Lower leg skin (tissue), 4 donors: ENCODE results near the gene SNX19. TPM values are rescaled to one million over a fixed set of nuclear protein-coding genes. Genes with fewer than 3 reads are reported as not detected.
A peak's percentile ranks its signal among the peaks of the same experiment; 100 is the strongest.
"Not testable (repeated sequence)": the region's sequence is repeated elsewhere in the genome, so short reads cannot be mapped to it uniquely, and the experiment has no call there.

Experiments
- DNase-seq, 2 donors: peaks; one replicate each; pipeline ENCODE4 v3.0.0-alpha.2; 2019; ENCODE audit warnings: low spot score in 2 of 2
- H3K4me3 ChIP-seq: fragments of 200-600 bp; sonication (generic); 2 replicates; pipeline ENCODE4 v1.5.1; 2017; ENCODE audit warnings: mild to moderate bottlenecking, low read depth; ENCODE audit not compliant: poor library complexity, severe bottlenecking
- POLR2A ChIP-seq, 2 donors: fragments of 450-650 bp; IDR thresholded peaks; one replicate each; pipeline ENCODE4 v1.6.1; 2016 to 2017; ENCODE audit warnings: antibody characterized with exemption in 2 of 2, mild to moderate bottlenecking in 1 of 2, moderate library complexity in 1 of 2
- WGBS, 2 donors: methylation state at CpG; one replicate each; pipeline ENCODE4 v1.1.5; 2018; 5-methylcytosine and 5-hydroxymethylcytosine counted together
- intact Hi-C: fragments of 100-400 bp; cut with DNase I; formaldehyde crosslinking; loops from one replicate; pipeline ENCODE4 v1.15.0; 2023; ENCODE audit warnings: low total_unique reads
- total RNA-seq, 4 donors: library from RNA; depleted of rRNA; stranded (reverse); fragments of >200 nt; gene quantifications; one replicate each; pipeline ENCODE4 v1.1.0, GENCODE V29; 2016
- TF ChIP-seq, protein P1 (sequence below), 3 donors: fragments of 450-650 bp; IDR thresholded peaks; one replicate each; pipeline ENCODE4 v1.5.1; 2016; ENCODE audit warnings: antibody characterized with exemption in 3 of 3, mild to moderate bottlenecking in 3 of 3, moderate library complexity in 2 of 3

SNX19 gene
- total RNA-seq, 4 donors from 2014 or later: 50.0 to 77.2 (median 60.5) TPM

DNA sequence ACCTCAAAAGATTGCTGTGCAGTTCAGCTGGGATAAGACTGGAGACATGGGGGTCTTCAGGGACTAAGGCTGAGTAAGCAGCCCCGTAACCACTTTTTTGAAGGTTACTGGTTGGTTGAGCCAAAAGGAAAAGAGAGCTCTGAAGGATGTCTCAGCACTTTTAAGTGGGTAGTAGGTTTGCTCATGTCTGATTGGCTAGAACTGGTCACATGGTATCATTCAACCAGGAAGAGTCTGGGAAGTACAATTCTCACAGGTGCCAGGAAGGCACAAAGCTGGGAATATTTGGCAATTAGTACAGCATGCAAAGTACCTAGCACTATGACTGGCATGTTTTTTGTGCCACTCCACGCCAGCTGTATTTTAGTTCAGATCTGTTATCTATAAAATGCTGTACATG, 58.1 kb downstream of the SNX19 start:
- no peak for TF ChIP-seq POLR2A (IDR thresholded peaks at IDR 0.05)
- TF ChIP-seq, protein P1, sequence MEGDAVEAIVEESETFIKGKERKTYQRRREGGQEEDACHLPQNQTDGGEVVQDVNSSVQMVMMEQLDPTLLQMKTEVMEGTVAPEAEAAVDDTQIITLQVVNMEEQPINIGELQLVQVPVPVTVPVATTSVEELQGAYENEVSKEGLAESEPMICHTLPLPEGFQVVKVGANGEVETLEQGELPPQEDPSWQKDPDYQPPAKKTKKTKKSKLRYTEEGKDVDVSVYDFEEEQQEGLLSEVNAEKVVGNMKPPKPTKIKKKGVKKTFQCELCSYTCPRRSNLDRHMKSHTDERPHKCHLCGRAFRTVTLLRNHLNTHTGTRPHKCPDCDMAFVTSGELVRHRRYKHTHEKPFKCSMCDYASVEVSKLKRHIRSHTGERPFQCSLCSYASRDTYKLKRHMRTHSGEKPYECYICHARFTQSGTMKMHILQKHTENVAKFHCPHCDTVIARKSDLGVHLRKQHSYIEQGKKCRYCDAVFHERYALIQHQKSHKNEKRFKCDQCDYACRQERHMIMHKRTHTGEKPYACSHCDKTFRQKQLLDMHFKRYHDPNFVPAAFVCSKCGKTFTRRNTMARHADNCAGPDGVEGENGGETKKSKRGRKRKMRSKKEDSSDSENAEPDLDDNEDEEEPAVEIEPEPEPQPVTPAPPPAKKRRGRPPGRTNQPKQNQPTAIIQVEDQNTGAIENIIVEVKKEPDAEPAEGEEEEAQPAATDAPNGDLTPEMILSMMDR (IDR thresholded peaks at IDR 0.05): no peak
- H3K4me3 ChIP-seq: no peak overlapping the region
- 78 to 83% methylated on average over 2 of the region's 2 CpGs for WGBS, 2 donors
- no peak for DNase-seq
- intact Hi-C loops: no loop called here

DNA sequence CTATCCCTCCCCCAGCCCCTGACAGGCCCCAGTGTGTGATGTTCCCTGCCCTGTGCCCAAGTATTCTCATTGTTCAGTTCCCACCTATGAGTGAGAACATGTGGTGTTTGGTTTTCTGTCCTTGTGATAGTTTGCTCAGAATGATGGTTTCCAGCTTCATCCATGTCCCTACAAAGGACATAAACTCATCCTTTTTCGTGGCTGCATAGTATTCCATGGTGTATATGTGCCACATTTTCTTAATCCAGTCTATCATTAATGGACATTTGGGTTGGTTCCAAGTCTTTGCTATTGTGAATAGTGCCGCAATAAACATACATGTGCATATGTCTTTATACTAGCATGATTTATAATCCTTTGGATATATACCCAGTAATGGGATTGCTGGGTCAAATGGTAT, 60.6 kb downstream of the SNX19 start:
- DNase-seq, intact Hi-C loops: not testable (repeated sequence)
- 70 to 92% methylated on average over 2 of the region's 2 CpGs for WGBS, 2 donors

DNA sequence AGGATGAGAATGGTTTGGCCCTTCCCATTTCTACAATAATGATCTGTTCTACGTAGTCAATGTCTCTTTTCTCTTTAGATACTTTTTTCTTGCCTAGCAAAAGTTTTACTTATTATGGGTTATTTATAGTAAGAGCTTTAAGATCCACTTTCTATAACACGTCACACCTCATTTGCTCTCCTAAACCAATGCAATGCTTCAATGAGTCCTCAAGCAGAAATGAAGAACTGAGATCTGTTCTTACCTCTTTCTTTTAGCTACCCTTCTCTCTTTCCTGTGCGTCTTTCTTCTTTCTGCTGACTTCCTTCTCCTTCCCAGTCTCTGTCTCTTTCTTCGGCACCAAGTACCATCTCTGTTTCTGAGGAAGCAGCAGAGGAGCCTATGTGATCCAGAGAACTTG, 61.8 kb downstream of the SNX19 start:
- intact Hi-C loops: no loop called here
- WGBS, 2 donors: 83 to 97% methylated on average over 4 of the region's 4 CpGs
- no peak overlapping the region for H3K4me3 ChIP-seq
- DNase-seq: no peak
- no peak for TF ChIP-seq POLR2A (IDR thresholded peaks at IDR 0.05)
- TF ChIP-seq, protein P1 (IDR thresholded peaks at IDR 0.05): no peak

More for the DNA sequence above, 60.6 kb downstream of the SNX19 start:
- not testable (repeated sequence) for H3K4me3 ChIP-seq

DNA sequence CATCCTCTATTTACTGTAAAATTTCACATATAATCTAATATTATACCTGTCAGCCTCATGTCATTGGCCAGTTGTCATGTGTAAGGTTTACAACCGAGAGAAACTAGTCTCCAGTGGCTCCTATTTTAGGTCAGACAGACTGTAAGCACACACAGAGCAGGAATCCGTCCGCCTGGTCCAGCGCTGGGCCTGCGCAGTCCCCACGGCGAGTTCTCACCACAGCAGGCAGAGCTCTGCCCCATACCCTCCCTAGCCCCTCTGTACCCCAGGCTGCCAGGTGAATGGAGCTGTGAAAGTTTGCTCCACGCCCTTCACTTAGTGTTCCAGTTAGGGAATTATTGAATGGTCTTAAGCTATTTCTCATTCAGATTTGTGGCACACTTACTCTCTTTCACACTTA, 63.7 kb downstream of the SNX19 start:
- no peak overlapping the region for H3K4me3 ChIP-seq
- intact Hi-C loops: no loop called here
- no peak for DNase-seq
- 74 to 84% methylated on average over 8 of the region's 8 CpGs for WGBS, 2 donors
- TF ChIP-seq POLR2A (IDR thresholded peaks at IDR 0.05): no peak
- TF ChIP-seq, protein P1 (IDR thresholded peaks at IDR 0.05): no peak

DNA sequence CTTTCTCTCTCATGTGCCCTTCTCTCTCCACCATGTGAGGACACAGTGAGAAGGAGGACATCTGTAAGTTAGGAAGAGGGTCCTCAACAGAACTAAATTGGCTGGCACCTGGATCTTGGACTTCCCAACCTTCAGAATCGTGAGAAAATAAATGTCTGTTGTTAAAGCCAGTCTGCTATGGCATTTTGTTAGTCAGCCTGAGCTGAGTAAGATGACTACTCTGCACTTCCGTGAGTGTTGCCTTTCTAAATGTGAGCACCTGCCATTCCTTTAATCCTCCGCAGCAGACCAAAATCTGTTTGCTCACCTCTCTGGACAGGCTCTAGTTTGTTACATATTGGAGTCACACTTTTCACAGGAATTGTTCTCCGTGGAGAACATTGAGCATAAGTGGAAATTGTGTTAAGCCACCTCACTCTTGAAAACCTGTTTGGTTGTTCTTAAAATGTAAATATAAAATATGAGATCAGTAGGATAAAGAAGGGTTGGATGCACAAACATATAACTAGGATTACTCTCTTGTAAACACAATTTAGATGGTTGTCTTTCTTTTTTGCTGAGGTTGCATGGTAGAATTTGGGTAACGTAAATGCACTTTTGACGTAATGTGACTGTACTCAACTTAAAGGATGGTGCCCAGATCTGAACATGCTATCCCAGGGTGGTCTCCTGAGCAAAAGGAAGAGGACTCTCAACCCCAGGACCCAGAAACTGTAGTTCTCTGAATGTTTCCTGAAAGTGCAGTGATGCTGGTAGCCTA, 65.9 kb downstream of the SNX19 start:
- intact Hi-C loops: no loop called here
- DNase-seq: no peak
- no peak for TF ChIP-seq POLR2A (IDR thresholded peaks at IDR 0.05)
- TF ChIP-seq, protein P1 (IDR thresholded peaks at IDR 0.05): no peak
- H3K4me3 ChIP-seq: no peak overlapping the region
- WGBS, 2 donors: 89 to 94% methylated on average over 6 of the region's 6 CpGs

DNA sequence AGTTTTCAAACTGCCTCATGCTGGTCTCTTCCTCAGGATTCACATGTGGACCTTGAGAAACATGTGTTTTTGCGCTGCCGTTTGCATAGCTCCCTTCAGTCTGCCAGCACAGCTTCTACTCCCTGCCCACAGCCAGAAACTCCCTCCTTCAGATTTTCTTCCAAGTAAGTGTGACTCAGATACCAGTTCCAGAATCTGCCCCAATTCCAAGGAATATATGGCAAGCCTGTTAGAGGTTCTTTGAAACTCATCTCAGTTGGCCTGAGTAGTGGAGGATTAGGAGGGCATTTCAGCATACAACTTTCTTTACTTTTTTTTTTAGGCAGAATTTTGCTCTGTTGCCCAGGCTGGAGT, 67.1 kb downstream of the SNX19 start:
- TF ChIP-seq POLR2A (IDR thresholded peaks at IDR 0.05): no peak
- TF ChIP-seq, protein P1 (IDR thresholded peaks at IDR 0.05): no peak
- 43 to 52% methylated on average over 2 of the region's 2 CpGs for WGBS, 2 donors
- intact Hi-C loops: no loop called here
- no peak overlapping the region for H3K4me3 ChIP-seq
- peak in 1 of 2 donors; percentile 39 for DNase-seq
